ENCODE data around the gene AMMECR1L. TPM values are rescaled to one million over a fixed set of nuclear protein-coding genes. Genes with fewer than 3 reads are reported as not detected.
"Not testable (repeated sequence)": the region's sequence is repeated elsewhere in the genome, so short reads cannot be mapped to it uniquely, and the experiment has no call there.

The AMMECR1L gene
- total RNA-seq, 1 experiment from 2014 or later, result 10.5 TPM

- DNase-seq (ENCODE audit: low read depth), result no peak
Measured at GRCh38 chr2:127841466-127842178, 44.1 kb downstream of the AMMECR1L start.

GRCh38 chr2:127840893-127841292, 44.9 kb downstream of the AMMECR1L start:
- DNase-seq (ENCODE audit: low read depth), result no peak

GRCh38 chr2:127834951-127835350, 50.8 kb downstream of the AMMECR1L start:
- DNase-seq (ENCODE audit: low read depth), result no peak

- DNase-seq (ENCODE audit: low read depth), result peak; percentile 63
Measured at GRCh38 chr2:127829845-127830246, 55.9 kb downstream of the AMMECR1L start.

GRCh38 chr2:127826708-127827107, 59.0 kb downstream of the AMMECR1L start:
- not testable (repeated sequence) for DNase-seq (ENCODE audit: low read depth)

- peak; percentile 18 for DNase-seq (ENCODE audit: low read depth)
Measured at GRCh38 chr2:127826047-127826446, 59.7 kb downstream of the AMMECR1L start.

- DNase-seq (ENCODE audit: low read depth), result no peak
Measured at GRCh38 chr2:127820080-127820668, 65.6 kb downstream of the AMMECR1L start.

- DNase-seq (ENCODE audit: low read depth), result no peak
Measured at GRCh38 chr2:127818794-127819425, 66.8 kb downstream of the AMMECR1L start.

- no peak for DNase-seq (ENCODE audit: low read depth)
Measured at GRCh38 chr2:127818241-127818640, 67.5 kb downstream of the AMMECR1L start.

GRCh38 chr2:127814677-127815076, 71.1 kb downstream of the AMMECR1L start:
- no peak for DNase-seq (ENCODE audit: low read depth)

- not testable (repeated sequence) for DNase-seq (ENCODE audit: low read depth)
Measured at GRCh38 chr2:127812441-127812840, 73.3 kb downstream of the AMMECR1L start.

Other genes starting within 250 kb of the AMMECR1L start
- 0.07 TPM in 1 of 2 replicates, not detected in the other for gene GPR17, start 239.8 kb downstream of the AMMECR1L start, total RNA-seq (2014; rRNA removed; shearing (Covaris generic))
- gene LIMS2, start 210.4 kb downstream of the AMMECR1L start, total RNA-seq (2014; rRNA removed; shearing (Covaris generic)), result 0.30 and 2.0 TPM in 2 replicates
- 5.3 and 5.6 TPM in 2 replicates for gene SFT2D3, start 184.5 kb downstream of the AMMECR1L start, total RNA-seq (2014; rRNA removed; shearing (Covaris generic))
- gene WDR33, start 74.8 kb downstream of the AMMECR1L start, total RNA-seq (2014; rRNA removed; shearing (Covaris generic)), result 13.6 and 26.4 TPM in 2 replicates
- gene POLR2D, start 27.8 kb downstream of the AMMECR1L start, total RNA-seq (2014; rRNA removed; shearing (Covaris generic)), result 18.7 and 22.3 TPM in 2 replicates
- gene SAP130, start 142.1 kb upstream of the AMMECR1L start, total RNA-seq (2014; rRNA removed; shearing (Covaris generic)), result 9.9 and 12.7 TPM in 2 replicates
- 33.0 and 61.2 TPM in 2 replicates for gene UGGT1, start 205.2 kb upstream of the AMMECR1L start, total RNA-seq (2014; rRNA removed; shearing (Covaris generic))

Measured in M059J (cell line).